ENCODE results near the gene CHCHD6. TPM values are rescaled to one million over a fixed set of nuclear protein-coding genes. Genes with fewer than 3 reads are reported as not detected.

Gene CHCHD6
- total and polyA plus RNA-seq, 2 donors (not counting 3 experiments of a cell fraction or from before 2014, with no cell fraction given): 8.4 to 10.1 TPM

- no TSS peak for BruUV-seq (replicated peaks)
Observed at GRCh38 chr3:126881861-126882260, 177.8 kb downstream of the CHCHD6 start.

More at GRCh38 chr3:126881861-126882260, 177.8 kb downstream of the CHCHD6 start:
- Histone ChIP-seq H3K27ac (ENCODE audit: insufficient read depth, low read depth, low read length) (no peak overlapping the region), H4K20me1 (replicated peaks; ENCODE audit: control insufficient read depth, extremely low read depth, insufficient read depth, low read length) (no peaks in the 10 kb centered on the region), H3K79me2 (ENCODE audit: control insufficient read depth, insufficient read depth, low read length) (no peaks in the 10 kb centered on the region), H3K4me2 (ENCODE audit: insufficient read depth, low read length) (no peak overlapping the region), H3K9me1 (replicated peaks; ENCODE audit: control insufficient read depth, extremely low read depth, insufficient read depth, low read length) (no peaks in the 10 kb centered on the region), H3K4me3 (replicated peaks in 1 of 3; ENCODE audit: insufficient read depth in 1 of 3, low read depth in 1 of 3, low read length in 3 of 3) (no peak overlapping the region), H3K9me3 (replicated peaks; ENCODE audit: control insufficient read depth, insufficient read depth, low read length) (no peaks in the 10 kb centered on the region), H2AFZ (ENCODE audit: low read depth, low read length) (no peak overlapping the region), H3K4me1 (ENCODE audit: control insufficient read depth, extremely low read depth, insufficient read depth, low read length) (peaks cover 11% of the 10 kb centered on the region), H3K27me3 (ENCODE audit: control insufficient read depth in 2 of 2, insufficient read depth in 2 of 2, low read length in 2 of 2) (no peaks in the 10 kb centered on the region), H3K36me3 (ENCODE audit: control insufficient read depth in 2 of 2, extremely low read depth in 1 of 2, insufficient read depth in 2 of 2, low read length in 2 of 2) (no peaks in the 10 kb centered on the region), H3K9ac (replicated peaks; ENCODE audit: extremely low read depth, insufficient read depth, low read length) (no peak overlapping the region)
- intact Hi-C loops (cut with micrococcal nuclease): no loop called here
- DNase-seq (ENCODE audit: low read depth, low spot score) (no peak), FAIRE-seq (no peak)
- ChIA-PET CTCF (no interaction called here), POLR2A (no interaction called here)
- dilution Hi-C loops (cut with MboI; ENCODE audit: extremely low pct_ligation_motif_present, low sequenced_read_pairs): no loop called here
- TF ChIP-seq POLR2A (IDR thresholded peaks at IDR 0.05; ENCODE audit: low read depth, low read length) (no peak), EZH2 (IDR thresholded peaks at IDR 0.05; ENCODE audit: borderline replicate concordance, low read depth, low read length, severe bottlenecking) (no peak), MAX (IDR thresholded peaks at IDR 0.05; ENCODE audit: insufficient read depth, insufficient read length) (no peak), FOS (IDR thresholded peaks at IDR 0.05; ENCODE audit: borderline replicate concordance, insufficient read depth, low read length) (no peak), GATA2 (IDR thresholded peaks at IDR 0.05; ENCODE audit: insufficient read depth, insufficient read length, low read depth, low read length) (no peak), CTCF (IDR thresholded peaks at IDR 0.05; ENCODE audit: extremely low read depth in 1 of 2, insufficient read depth in 1 of 2, low read depth in 1 of 2, low read length in 2 of 2) (no peak), JUN (IDR thresholded peaks at IDR 0.05; ENCODE audit: borderline replicate concordance, insufficient read depth, insufficient read length, low read depth) (no peak), POLR2AphosphoS5 (IDR thresholded peaks at IDR 0.05; ENCODE audit: insufficient read depth, low read depth, low read length) (no peak), MYC (IDR thresholded peaks at IDR 0.05; ENCODE audit: low read depth, low read length) (no peak)

Data from endothelial cell of umbilical vein (primary cell).